ENCODE results near the gene RRAS2.

- TF ChIP-seq POLR2A (IDR thresholded peaks at IDR 0.05) (no peak), CTCF (IDR thresholded peaks at IDR 0.05) (no peak)
These were observed 2.6 kb downstream of the RRAS2 start for GRCh38 chr11:14356342-14356741.
